Smooth muscle cell (in vitro differentiated cells): ENCODE data around the gene LARP1. TPM values are rescaled to one million over a fixed set of nuclear protein-coding genes. Genes with fewer than 3 reads are reported as not detected.

Experiments
- DNase-seq: peaks from one replicate; lab custom pipeline; 2025; ENCODE audit not compliant: unreplicated experiment; lab: John Stamatoyannopoulos, UW
- H2AFZ ChIP-seq: fragments of 200-600 bp; sonication (generic); 2 replicates; pipeline ENCODE4 v1.6.0; 2016; ENCODE audit warnings: antibody characterized with exemption, low read depth, mild to moderate bottlenecking
- H3F3A ChIP-seq: fragments of 200-600 bp; sonication (generic); 2 replicates; pipeline ENCODE4 v1.6.0; 2017; ENCODE audit warnings: antibody characterized with exemption, low read depth
- H3K27ac ChIP-seq: fragments of 200-600 bp; sonication (generic); 2 replicates; pipeline ENCODE4 v1.5.1; 2016; ENCODE audit warnings: low read depth, mild to moderate bottlenecking
- H3K27me3 ChIP-seq: fragments of 200-600 bp; sonication (generic); 2 replicates; pipeline ENCODE4 v1.6.1; 2016; ENCODE audit warnings: low read depth, mild to moderate bottlenecking
- H3K36me3 ChIP-seq: fragments of 200-600 bp; sonication (generic); 2 replicates; pipeline ENCODE4 v1.5.1; 2016; ENCODE audit warnings: low read depth
- H3K4me1 ChIP-seq: fragments of 200-600 bp; sonication (generic); 2 replicates; pipeline ENCODE4 v1.5.1; 2016; ENCODE audit warnings: low read depth
- H3K4me2 ChIP-seq: fragments of 200-600 bp; sonication (generic); 2 replicates; pipeline ENCODE4 v1.6.0; 2016; ENCODE audit warnings: mild to moderate bottlenecking
- H3K4me3 ChIP-seq: fragments of 200-600 bp; sonication (generic); 2 replicates; pipeline ENCODE4 v1.5.1; 2016; ENCODE audit warnings: mild to moderate bottlenecking
- H3K79me2 ChIP-seq: fragments of 200-600 bp; sonication (generic); 2 replicates; pipeline ENCODE4 v1.6.0; 2016; ENCODE audit warnings: low read depth, mild to moderate bottlenecking
- H3K9ac ChIP-seq: fragments of 200-600 bp; sonication (generic); 2 replicates; pipeline ENCODE4 v1.6.0; 2016; ENCODE audit warnings: low read depth
- H3K9me3 ChIP-seq: fragments of 200-600 bp; sonication (generic); replicated peaks from 2 replicates; pipeline ENCODE4 v1.5.1; 2016; ENCODE audit warnings: low read depth
- H4K20me1 ChIP-seq: fragments of 200-600 bp; sonication (generic); 2 replicates; pipeline ENCODE4 v1.6.0; 2016; ENCODE audit warnings: low read depth
- CTCF ChIP-seq: fragments of 200-600 bp; sonication (generic); IDR thresholded peaks from 2 replicates; pipeline ENCODE4 v1.5.1; 2017; ENCODE audit warnings: borderline replicate concordance, mild to moderate bottlenecking, antibody characterized with exemption; ENCODE audit not compliant: insufficient read depth, poor library complexity, severe bottlenecking
- WGBS: methylation state at CpG from one replicate; pipeline ENCODE4 v1.1.7; 2016; ENCODE audit warnings: low lambda C conversion rate; 5-methylcytosine and 5-hydroxymethylcytosine counted together
- polyA plus RNA-seq: library from polyadenylated mRNA; unstranded; fragments of >200 nt; fragmentation: Nextera tagmentation; extraction: Ambion mirVana; gene quantifications from 2 replicates; pipeline ENCODE4 v1.2.1, GENCODE V29; 2016
- total RNA-seq: library from RNA; depleted of rRNA; stranded (reverse); fragments of >200 nt; gene quantifications from 2 replicates; pipeline ENCODE4 v1.2.3, GENCODE V29; 2014

LARP1 gene
- total and polyA plus RNA-seq, 2 experiments from 2014 or later, result 31.3 to 44.9 TPM

DNA sequence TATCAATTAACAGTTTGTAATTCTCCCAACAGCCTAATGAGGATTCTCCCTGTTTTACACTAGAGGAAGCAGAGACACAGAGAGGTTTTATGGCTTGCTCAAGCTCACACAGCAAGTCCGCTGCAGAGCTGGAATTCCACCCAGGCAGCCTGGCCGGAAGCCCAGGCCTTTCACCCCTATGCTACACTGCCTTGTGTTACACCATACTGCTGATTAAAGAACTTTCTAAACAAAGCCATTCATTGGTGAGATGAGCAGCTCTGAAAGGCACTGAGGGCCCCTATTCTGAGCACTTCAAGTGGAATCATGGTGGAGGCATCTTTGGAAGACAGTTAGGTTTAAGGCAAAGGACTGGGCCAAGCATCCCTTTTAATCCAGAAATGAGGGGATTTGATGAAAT is 14.7 kb upstream of the LARP1 start:
- WGBS, result 65% methylated on average over 2 of the region's 2 CpGs
- no peak for TF ChIP-seq CTCF
- Histone ChIP-seq H3F3A (no peaks in the 10 kb centered on the region), H3K4me1 (peaks cover 7% of the 10 kb centered on the region), H3K27me3 (no peaks in the 10 kb centered on the region), H3K9ac (no peak overlapping the region), H3K36me3 (no peaks in the 10 kb centered on the region), H2AFZ (no peak overlapping the region), H4K20me1 (no peaks in the 10 kb centered on the region), H3K27ac (no peak overlapping the region), H3K9me3 (no peaks in the 10 kb centered on the region), H3K79me2 (no peaks in the 10 kb centered on the region), H3K4me2 (no peak overlapping the region), H3K4me3 (no peak overlapping the region)
- no peak for DNase-seq

DNA sequence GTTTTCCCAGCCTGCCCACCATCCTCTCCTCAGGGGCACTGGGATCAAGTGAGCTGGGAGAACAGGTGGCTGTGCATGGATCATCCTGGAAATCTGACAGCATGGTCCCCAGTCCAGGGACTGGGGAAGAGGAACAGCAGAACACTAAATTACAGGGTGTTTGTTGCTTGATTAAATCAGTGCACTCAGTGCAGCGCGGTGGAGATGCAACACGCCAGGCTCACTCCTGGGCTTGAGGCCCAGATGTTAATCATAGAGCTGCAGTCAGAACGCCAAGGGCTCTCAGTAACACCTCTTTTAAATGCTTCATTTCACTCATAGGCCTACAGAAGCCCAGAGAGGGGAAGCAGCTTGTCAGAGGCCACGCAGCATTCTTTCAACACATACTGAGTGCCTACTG is 14.2 kb upstream of the LARP1 start:
- Histone ChIP-seq H3F3A (no peaks in the 10 kb centered on the region), H3K79me2 (no peaks in the 10 kb centered on the region), H4K20me1 (no peaks in the 10 kb centered on the region), H3K4me2 (no peak overlapping the region), H3K36me3 (no peaks in the 10 kb centered on the region), H3K9me3 (no peaks in the 10 kb centered on the region), H3K9ac (no peak overlapping the region), H3K27me3 (no peaks in the 10 kb centered on the region), H2AFZ (no peak overlapping the region), H3K4me3 (no peak overlapping the region), H3K27ac (no peak overlapping the region), H3K4me1 (peaks cover 7% of the 10 kb centered on the region)
- WGBS, result 84% methylated on average over 5 of the region's 5 CpGs
- no peak for TF ChIP-seq CTCF
- no peak for DNase-seq

- Histone ChIP-seq H2AFZ (no peak overlapping the region), H3K9me3 (no peaks in the 10 kb centered on the region), H3F3A (no peaks in the 10 kb centered on the region), H3K4me1 (peaks cover 7% of the 10 kb centered on the region), H3K36me3 (no peaks in the 10 kb centered on the region), H3K27me3 (no peaks in the 10 kb centered on the region), H3K27ac (no peak overlapping the region), H4K20me1 (no peaks in the 10 kb centered on the region), H3K4me2 (no peak overlapping the region), H3K4me3 (no peak overlapping the region), H3K9ac (no peak overlapping the region), H3K79me2 (no peaks in the 10 kb centered on the region)
- 95% methylated on average over 4 of the region's 4 CpGs for whole genome bisulfite sequencing
- TF ChIP-seq CTCF, result no peak
- no peak for DNase-seq
Measured at GRCh38 chr5:154741415-154741814, 13.8 kb upstream of the LARP1 start.

DNA sequence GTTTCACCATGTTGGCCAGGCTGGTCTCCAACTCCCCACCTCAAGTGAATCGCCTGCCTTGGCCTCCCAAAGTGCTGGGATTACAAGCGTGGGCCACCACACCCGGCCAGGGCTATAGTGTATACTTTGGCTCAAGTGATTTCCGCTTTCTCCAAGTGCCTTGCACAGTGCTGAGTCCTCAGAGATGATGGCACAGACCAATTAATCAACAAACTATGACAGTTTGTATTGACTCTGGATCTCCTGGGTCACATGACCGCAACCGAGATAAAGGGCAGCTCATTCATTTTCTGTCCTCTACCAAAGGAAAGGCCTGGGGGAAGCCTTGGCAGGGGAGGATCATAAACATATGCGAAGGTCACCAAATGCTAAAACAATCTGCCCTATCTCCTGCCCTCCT is 11.4 kb upstream of the LARP1 start:
- Histone ChIP-seq H3K9ac (no peak overlapping the region), H3K9me3 (no peaks in the 10 kb centered on the region)
- WGBS, result 94% methylated on average over 7 of the region's 7 CpGs

More for the DNA sequence above, 11.4 kb upstream of the LARP1 start:
- TF ChIP-seq CTCF, result no peak
- H3K27ac ChIP-seq, result no peak overlapping the region
- no peak for DNase-seq
- H4K20me1 ChIP-seq, result no peaks in the 10 kb centered on the region
- H3K36me3 ChIP-seq, result no peaks in the 10 kb centered on the region
- H3K4me2 ChIP-seq, result no peak overlapping the region
- no peak overlapping the region for H3K4me3 ChIP-seq
- no peaks in the 10 kb centered on the region for H3K79me2 ChIP-seq
- H3F3A ChIP-seq, result no peaks in the 10 kb centered on the region
- no peaks in the 10 kb centered on the region for H3K27me3 ChIP-seq
- H3K4me1 ChIP-seq, result peaks cover 7% of the 10 kb centered on the region
- H2AFZ ChIP-seq, result no peak overlapping the region
